Stimulated activated CD4-positive, alpha-beta T cell treated with anti-CD3 and anti-CD28 coated beads, Interleukin-4, amount 100 ng/mL, for 1 hour (primary cell): ENCODE results near the gene CASQ2.

Experiments
- DNase-seq: peaks from one replicate; pipeline ENCODE4 v3.0.0-alpha.2; 2020

Gene CASQ2

GRCh38 chr1:115726570-115726969 lies 41.9 kb downstream of the CASQ2 start:
- no peak for DNase-seq

- DNase-seq = no peak
Measured at GRCh38 chr1:115726161-115726560, 42.4 kb downstream of the CASQ2 start.

- DNase-seq = no peak
Measured at GRCh38 chr1:115725600-115725999, 42.9 kb downstream of the CASQ2 start.

DNA sequence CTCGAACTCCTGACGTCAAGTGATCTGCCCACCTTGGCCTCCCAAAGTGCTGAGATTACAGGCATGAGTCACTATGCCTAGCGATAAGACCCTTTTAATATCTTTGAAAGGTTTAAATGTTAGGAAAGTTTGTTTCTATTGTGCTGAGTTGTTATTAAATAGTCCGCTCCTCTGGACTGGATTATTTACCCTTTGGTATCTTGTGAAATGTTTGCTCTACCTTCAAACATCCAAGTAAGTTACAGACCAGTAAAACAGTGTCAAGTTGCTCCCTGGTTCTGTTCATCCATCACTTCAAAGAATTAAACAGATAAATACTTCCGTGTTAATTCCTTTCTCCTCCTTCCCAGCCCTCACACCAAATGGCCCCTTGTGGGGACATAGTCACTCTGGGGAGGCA lies 44.8 kb downstream of the CASQ2 start:
- DNase-seq = no peak

GRCh38 chr1:115722221-115722620 lies 46.3 kb downstream of the CASQ2 start:
- no peak for DNase-seq

DNA sequence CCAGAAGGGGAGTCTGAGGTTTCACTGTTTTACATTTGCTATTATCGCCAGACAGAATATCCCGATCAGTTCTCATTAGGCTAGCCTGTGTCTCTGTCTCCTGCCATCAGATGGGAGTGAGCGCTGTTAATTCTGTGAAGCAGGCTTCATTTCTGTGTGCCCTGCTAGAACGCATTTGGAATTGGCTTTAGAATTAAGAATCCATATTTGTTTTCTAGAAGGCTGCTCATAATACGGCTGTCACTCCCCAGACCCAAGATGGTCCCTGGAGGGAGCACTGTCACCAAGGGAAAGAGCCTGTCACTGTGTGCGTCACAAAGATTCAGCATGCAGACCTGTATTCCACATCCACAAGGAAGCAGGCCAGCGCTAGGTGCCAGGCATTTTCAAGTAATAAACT lies 49.2 kb downstream of the CASQ2 start:
- DNase-seq = no peak

DNA sequence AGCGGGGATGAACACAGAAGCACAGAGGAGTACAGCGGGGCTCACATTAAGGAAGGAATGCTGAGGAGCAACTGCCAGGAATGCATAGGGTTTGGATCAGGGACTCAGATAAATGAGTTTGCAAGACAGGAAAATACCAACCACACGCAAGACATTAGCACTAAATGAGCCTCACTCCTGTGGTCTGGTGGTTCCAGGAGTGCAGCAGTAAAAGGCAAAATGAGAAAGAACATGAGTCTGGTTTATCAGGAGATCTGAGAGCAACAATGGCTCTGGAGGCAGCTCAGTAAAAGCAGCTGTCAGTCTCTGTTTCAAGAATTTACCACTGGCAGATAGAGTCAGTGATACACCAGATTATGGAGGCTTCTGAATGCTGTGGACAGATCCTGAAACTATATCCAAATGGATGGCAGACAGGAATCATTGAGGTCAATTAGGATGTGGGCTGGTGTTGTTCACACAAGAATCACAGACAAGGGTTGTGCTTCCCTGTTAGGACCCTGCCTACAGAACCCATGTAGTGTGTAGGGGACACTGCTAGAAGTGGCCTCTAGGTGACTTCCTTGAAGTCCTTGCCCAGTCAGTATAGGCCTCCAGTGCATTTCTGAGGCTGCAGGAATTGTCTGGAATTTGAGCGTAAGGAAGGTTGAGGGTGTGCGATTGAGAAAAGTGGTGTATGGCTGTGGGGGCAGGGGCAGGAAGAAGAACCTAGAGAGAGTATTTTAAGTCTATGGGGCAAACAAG lies 50.3 kb downstream of the CASQ2 start:
- DNase-seq = no peak

GRCh38 chr1:115717541-115717940 lies 51.0 kb downstream of the CASQ2 start:
- DNase-seq = peak; percentile 9

GRCh38 chr1:115714572-115715141 lies 53.9 kb downstream of the CASQ2 start:
- no peak for DNase-seq

DNA sequence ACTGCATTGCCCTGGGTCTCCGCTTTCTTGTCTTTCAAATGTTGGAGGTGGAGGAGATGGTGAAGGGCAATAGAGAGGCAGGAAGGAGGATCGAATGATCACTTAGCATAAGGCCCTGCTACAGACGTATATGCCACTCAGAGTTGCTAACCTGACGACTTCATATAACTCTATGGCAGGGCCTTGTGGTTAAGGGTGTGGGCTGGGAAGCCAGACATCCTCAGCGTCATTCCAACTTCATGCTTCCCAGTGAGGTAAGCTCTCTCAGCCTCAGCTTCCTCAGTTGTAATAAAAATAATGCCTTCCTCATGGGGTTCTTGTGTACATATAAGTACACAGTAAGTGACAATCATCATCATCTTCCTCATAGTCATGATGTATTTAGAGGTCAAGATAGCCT lies 54.6 kb downstream of the CASQ2 start:
- no peak for DNase-seq

DNA sequence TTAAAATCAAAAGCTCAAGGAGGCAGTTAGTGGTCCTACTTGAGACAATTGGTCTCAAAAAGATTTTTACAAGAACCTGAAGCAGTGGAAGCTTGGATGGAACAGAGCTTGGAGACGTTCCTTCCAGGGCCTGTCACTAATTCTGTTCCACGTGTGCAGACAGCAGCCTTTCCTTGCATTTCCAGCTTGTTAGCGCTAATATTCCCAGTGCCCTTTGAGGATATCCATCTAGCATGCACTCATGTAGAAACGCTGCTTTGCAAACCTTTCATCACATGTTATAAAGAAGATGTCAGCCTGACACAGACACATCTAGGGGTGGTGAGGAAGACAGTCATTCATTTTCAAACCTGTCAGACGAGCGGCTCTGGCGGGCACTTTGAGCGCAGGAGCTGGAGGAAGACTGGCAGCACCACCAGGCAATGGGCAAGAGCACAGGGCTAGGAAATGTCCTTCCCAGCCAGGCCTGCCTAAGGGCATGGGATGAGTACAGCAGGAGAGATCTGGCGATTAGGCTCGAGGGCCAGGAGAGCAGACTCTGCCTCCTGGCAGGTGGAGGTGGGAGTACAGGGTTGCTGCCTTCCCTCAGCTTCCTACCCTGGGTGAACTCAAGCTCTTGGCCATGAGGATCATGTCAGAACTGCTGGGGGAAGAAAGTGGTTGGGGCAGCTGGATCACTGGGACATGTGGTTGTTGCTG lies 55.5 kb downstream of the CASQ2 start:
- no peak for DNase-seq

DNA sequence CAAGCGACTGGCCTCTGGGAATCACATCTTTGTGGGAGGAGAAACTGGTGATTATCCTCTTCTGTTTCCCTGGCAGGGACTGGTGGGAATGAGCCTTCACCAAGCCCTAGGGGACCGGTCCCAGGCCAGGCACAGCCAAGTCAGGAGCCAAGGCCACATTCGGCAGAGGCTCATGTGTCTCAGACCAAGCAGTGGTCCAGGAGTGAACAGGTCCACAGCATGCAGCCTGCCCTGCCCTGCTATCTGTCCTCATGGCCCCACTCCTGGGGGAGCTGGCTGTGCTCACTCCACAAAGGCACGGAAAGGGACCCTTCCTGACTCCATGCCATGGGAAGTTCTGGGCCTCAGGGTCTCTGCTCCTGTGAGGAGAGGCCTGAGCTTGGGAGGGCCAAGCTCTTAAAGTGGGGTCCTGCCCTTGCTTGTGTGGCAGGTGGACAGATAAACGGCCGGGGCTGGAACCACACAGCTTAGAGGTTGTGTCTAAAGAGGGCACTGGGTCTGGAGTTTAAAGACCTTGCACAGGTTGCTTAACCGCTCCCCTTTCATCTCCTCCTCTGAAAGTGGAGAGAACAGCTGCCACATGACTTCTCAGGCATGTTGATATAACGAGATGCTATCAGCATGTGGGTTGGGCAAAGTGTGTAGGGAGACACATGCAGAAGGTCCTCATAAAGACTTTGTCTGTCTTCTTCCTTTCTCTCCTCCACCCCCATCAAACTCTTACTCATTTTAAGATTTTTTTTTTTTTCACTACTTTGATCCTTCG lies 57.5 kb downstream of the CASQ2 start:
- DNase-seq = no peak

- no peak for DNase-seq
Measured at GRCh38 chr1:115706587-115707425, 61.7 kb downstream of the CASQ2 start.

DNA sequence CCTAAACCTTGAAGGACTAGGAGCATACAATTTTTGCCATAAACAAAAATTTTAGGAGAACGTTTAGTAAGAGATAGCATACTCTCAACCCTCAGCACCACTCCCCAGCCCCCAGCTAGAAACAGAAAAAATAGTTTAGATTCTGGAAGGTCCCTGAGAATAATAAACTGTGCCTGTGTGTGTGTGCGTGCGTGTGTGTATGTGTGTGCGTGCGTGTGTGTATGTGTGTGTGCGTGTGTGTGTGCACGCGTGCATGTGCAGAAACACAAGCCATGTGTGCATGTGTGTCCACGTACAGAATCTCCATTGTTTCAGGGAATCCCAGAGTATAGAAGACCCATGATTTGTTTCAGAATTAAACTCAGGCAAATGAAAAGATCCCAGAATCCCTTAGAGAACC lies 62.6 kb downstream of the CASQ2 start:
- no peak for DNase-seq

- no peak for DNase-seq
Measured at GRCh38 chr1:115705085-115705951, 63.2 kb downstream of the CASQ2 start.

DNA sequence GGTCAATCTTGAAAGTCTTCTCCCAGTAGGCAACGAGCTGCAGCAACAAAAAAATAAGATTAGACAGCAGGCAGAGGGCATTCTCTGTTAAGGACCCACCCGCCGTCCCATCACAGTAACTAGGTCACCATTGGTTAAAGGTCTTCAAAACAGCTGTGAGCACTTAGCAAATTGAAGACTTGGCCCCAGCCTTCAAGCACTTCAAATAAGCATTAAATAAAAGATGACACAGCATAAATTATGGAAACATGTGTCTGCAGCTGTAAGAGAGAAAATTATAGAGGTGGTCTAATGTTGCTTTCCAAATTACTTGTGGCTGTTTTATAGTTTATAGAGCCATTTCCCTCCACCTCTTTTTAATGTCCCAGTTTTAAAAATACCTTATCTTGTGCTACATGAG lies 65.6 kb downstream of the CASQ2 start:
- no peak for DNase-seq

DNA sequence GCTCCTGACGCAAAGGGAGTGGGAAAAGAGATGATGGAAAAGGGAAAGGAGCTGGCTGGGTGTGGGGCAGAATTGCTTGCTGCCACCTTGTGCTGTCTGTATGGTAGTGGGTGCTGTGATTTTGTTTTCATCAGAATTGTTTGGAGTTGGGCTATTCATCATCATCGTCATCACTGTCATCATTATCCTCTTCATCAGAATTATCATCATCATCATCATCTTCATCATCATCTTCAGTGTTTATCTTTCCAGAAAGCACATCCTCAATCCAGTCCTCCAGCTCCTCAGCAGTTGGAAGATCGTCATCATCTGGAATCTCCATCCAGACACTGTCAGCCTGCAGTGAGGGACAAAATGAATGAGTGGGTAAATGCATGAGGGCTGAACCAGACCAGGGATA lies 67.4 kb downstream of the CASQ2 start:
- DNase-seq = no peak

DNA sequence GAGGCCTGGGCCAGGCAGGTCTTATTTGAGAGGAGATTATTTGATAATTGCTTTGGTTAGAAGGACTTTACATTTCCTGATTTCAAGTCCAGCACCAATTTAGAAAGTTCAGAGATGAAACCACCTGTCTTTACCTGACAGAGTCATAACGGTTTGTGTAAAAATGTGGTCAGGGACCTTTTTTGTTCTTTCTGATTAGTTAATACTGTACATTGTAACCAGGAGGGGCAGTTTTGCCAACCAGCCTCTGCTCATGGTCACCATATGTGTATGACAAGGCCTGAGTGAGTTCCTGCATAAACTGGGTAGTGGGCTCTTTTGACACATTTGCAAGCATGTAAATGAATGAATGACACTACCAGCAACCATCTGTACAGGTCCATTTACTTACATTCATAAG lies 70.9 kb downstream of the CASQ2 start:
- DNase-seq = no peak

- DNase-seq = no peak
Measured at GRCh38 chr1:115694805-115695204, 73.7 kb downstream of the CASQ2 start.

- DNase-seq = no peak
Measured at GRCh38 chr1:115692224-115692623, 76.3 kb downstream of the CASQ2 start.

GRCh38 chr1:115690972-115691371 lies 77.5 kb downstream of the CASQ2 start:
- no peak for DNase-seq

DNA sequence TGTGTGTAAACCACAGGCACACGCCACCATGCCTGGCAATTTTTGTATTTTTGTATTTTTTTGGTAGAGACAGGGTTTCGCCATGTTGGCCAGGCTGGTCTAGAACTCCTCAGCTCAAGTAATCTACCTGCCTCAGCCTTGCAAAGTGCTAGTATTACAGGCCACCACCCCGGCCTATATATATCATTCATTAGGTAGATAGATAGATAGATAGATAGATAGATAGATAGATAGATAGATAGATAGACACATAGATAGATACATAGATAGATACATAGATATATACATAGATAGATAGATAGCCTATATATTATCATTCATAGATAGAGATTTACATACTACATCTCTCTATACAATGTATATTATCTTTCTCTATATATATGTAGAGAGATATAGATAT lies 80.8 kb downstream of the CASQ2 start:
- DNase-seq = no peak
